Fibroblast of lung (primary cell): ENCODE results near the gene HYKK. TPM values are rescaled to one million over a fixed set of nuclear protein-coding genes. Genes with fewer than 3 reads are reported as not detected.

Experiments used
- DNase-seq, 2 donors: peaks; one replicate each; pipeline versions ENCODE4 v3.0.0 to v3.0.0-alpha.2; 2010; ENCODE audit warnings: low read depth in 2 of 2
- H2AFZ ChIP-seq: 2 replicates; pipeline ENCODE4 v1.5.1; 2012; ENCODE audit warnings: low read length, control low read depth, inconsistent platforms
- H3K27ac ChIP-seq: 2 replicates; pipeline ENCODE4 v1.5.1; 2011; ENCODE audit warnings: low read length, control low read depth; ENCODE audit not compliant: insufficient read depth
- H3K27me3 ChIP-seq: 2 replicates; pipeline ENCODE4 v1.5.1; 2011; ENCODE audit warnings: mild to moderate bottlenecking, low read length; ENCODE audit not compliant: control insufficient read depth, insufficient read depth
- H3K36me3 ChIP-seq: 2 replicates; pipeline ENCODE4 v1.5.1; 2011; ENCODE audit warnings: low read length; ENCODE audit not compliant: control insufficient read depth, insufficient read depth
- H3K4me1 ChIP-seq: 2 replicates; pipeline ENCODE4 v1.5.1; 2011; ENCODE audit warnings: low read length; ENCODE audit not compliant: control insufficient read depth, insufficient read depth; ENCODE audit errors: extremely low read depth
- H3K4me2 ChIP-seq: 2 replicates; pipeline ENCODE4 v1.5.1; 2011; ENCODE audit warnings: low read length, control low read depth; ENCODE audit not compliant: insufficient read depth; ENCODE audit errors: extremely low read depth
- H3K4me3 ChIP-seq, 4 experiments: fragments of 200-600 bp in 1 of 4; sonication (generic) in 1 of 4; replicated peaks in 1 of 4; 2 replicates each; pipeline ENCODE4 v1.5.1; 2011 to 2016; ENCODE audit warnings: low read length in 4 of 4, low read depth in 3 of 4, mild to moderate bottlenecking in 3 of 4, control low read depth in 2 of 4, inconsistent platforms in 1 of 4, mixed read lengths in 1 of 4; ENCODE audit not compliant: insufficient read depth in 1 of 4; ENCODE audit errors: control extremely low read depth in 1 of 4
- H3K79me2 ChIP-seq: 2 replicates; pipeline ENCODE4 v1.5.1; 2012; ENCODE audit warnings: mild to moderate bottlenecking, low read length, inconsistent platforms; ENCODE audit not compliant: control insufficient read depth, insufficient read depth
- H3K9ac ChIP-seq: 2 replicates; pipeline ENCODE4 v1.5.1; 2011; ENCODE audit warnings: mild to moderate bottlenecking, low read length, control low read depth; ENCODE audit not compliant: insufficient read depth
- H3K9me3 ChIP-seq: 2 replicates; pipeline ENCODE4 v1.5.1; 2012; ENCODE audit warnings: low read depth, low read length; ENCODE audit not compliant: control insufficient read depth, insufficient read depth
- H4K20me1 ChIP-seq: 2 replicates; pipeline ENCODE4 v1.5.1; 2011; ENCODE audit warnings: low read length; ENCODE audit not compliant: control insufficient read depth, insufficient read depth; ENCODE audit errors: extremely low read depth
- CTCF ChIP-seq, 2 donors: IDR thresholded peaks in 1 of 2; conservative IDR thresholded peaks in 1 of 2; 1 replicate in 1 of 2; 2 replicates in 1 of 2; pipeline ENCODE4 v1.5.1; 2011 to 2012; ENCODE audit warnings: low read length in 2 of 2, control low read depth in 1 of 2, inconsistent platforms in 1 of 2, low read depth in 1 of 2, mild to moderate bottlenecking in 1 of 2
- EZH2 ChIP-seq: IDR thresholded peaks from 2 replicates; pipeline ENCODE4 v1.5.1; 2012; ENCODE audit warnings: low read length, control low read depth, mild to moderate bottlenecking; ENCODE audit errors: missing control alignments
- polyA plus RNA-seq, 2 donors: library from polyadenylated mRNA; depleted of rRNA in 1 of 2; stranded (reverse) in 1 of 2; unstranded in 1 of 2; fragments of >200 nt; gene quantifications; 2 replicates each; pipeline ENCODE4 v1.2.1, GENCODE V29; 2011 to 2012; ENCODE audit warnings: missing spikeins in 1 of 2
- total RNA-seq: library from RNA; depleted of rRNA; stranded (reverse); fragments of >200 nt; gene quantifications from 2 replicates; pipeline ENCODE4 v1.2.1, GENCODE V29; 2014

The HYKK gene
- total and polyA plus RNA-seq, 2 donors (not counting 1 experiment from before 2014, with no cell fraction given): 2.0 to 3.6 TPM

- no peaks in the 10 kb centered on the region for H3K27me3 ChIP-seq
- H3K4me1 ChIP-seq: no peaks in the 10 kb centered on the region
- DNase-seq: no peak
- no peak overlapping the region for H3K9ac ChIP-seq
- no peaks in the 10 kb centered on the region for H4K20me1 ChIP-seq
- no peak overlapping the region for H3K27ac ChIP-seq
- TF ChIP-seq CTCF (conservative IDR thresholded peaks at IDR 0.05 in 1 of 2, IDR thresholded peaks at IDR 0.05 in 1 of 2; ENCODE audit: low read depth in 1 of 2, low read length in 2 of 2) (no peak), EZH2 (no peak)
- H3K36me3 ChIP-seq: peaks cover 10% of the 10 kb centered on the region
- H3K9me3 ChIP-seq: no peaks in the 10 kb centered on the region
- no peak overlapping the region for H2AFZ ChIP-seq
- no peak overlapping the region for H3K4me3 ChIP-seq
- H3K79me2 ChIP-seq: no peaks in the 10 kb centered on the region
- H3K4me2 ChIP-seq: no peak overlapping the region
Observed at GRCh38 chr15:78550194-78550593, 42.8 kb downstream of the HYKK start.

- Histone ChIP-seq H3K4me1 (no peaks in the 10 kb centered on the region), H3K36me3 (peaks cover 8% of the 10 kb centered on the region), H4K20me1 (no peaks in the 10 kb centered on the region), H2AFZ (no peak overlapping the region), H3K27ac (no peak overlapping the region), H3K27me3 (no peaks in the 10 kb centered on the region), H3K4me2 (no peak overlapping the region), H3K4me3 (no peak overlapping the region), H3K79me2 (no peaks in the 10 kb centered on the region), H3K9me3 (no peaks in the 10 kb centered on the region), H3K9ac (no peak overlapping the region)
- no peak for DNase-seq
- TF ChIP-seq CTCF (conservative IDR thresholded peaks at IDR 0.05 in 1 of 2, IDR thresholded peaks at IDR 0.05 in 1 of 2; ENCODE audit: low read depth in 1 of 2, low read length in 2 of 2) (no peak), EZH2 (no peak)
Observed at GRCh38 chr15:78550815-78551214, 43.4 kb downstream of the HYKK start.

- DNase-seq: no peak
- Histone ChIP-seq H3K36me3 (peaks cover 7% of the 10 kb centered on the region), H3K27me3 (no peaks in the 10 kb centered on the region), H3K4me1 (no peaks in the 10 kb centered on the region), H3K4me3 (no peak overlapping the region), H3K79me2 (no peaks in the 10 kb centered on the region), H2AFZ (no peak overlapping the region), H3K9me3 (no peaks in the 10 kb centered on the region), H3K27ac (no peak overlapping the region), H4K20me1 (no peaks in the 10 kb centered on the region), H3K4me2 (no peak overlapping the region), H3K9ac (no peak overlapping the region)
- TF ChIP-seq CTCF (conservative IDR thresholded peaks at IDR 0.05 in 1 of 2, IDR thresholded peaks at IDR 0.05 in 1 of 2; ENCODE audit: low read depth in 1 of 2, low read length in 2 of 2) (no peak), EZH2 (no peak)
Observed at GRCh38 chr15:78551902-78552301, 44.5 kb downstream of the HYKK start.
